GM21367 (cell line): ENCODE measurements around the gene CARM1.
"Not testable (repeated sequence)": the region's sequence is repeated elsewhere in the genome, so short reads cannot be mapped to it uniquely, and the experiment has no call there.

Source experiments
- ATAC-seq: cut with Tn5 transposase; IDR thresholded peaks from one replicate; pipeline ENCODE4 v1.9.1; 2021; ENCODE audit not compliant: unreplicated experiment

The CARM1 gene

DNA sequence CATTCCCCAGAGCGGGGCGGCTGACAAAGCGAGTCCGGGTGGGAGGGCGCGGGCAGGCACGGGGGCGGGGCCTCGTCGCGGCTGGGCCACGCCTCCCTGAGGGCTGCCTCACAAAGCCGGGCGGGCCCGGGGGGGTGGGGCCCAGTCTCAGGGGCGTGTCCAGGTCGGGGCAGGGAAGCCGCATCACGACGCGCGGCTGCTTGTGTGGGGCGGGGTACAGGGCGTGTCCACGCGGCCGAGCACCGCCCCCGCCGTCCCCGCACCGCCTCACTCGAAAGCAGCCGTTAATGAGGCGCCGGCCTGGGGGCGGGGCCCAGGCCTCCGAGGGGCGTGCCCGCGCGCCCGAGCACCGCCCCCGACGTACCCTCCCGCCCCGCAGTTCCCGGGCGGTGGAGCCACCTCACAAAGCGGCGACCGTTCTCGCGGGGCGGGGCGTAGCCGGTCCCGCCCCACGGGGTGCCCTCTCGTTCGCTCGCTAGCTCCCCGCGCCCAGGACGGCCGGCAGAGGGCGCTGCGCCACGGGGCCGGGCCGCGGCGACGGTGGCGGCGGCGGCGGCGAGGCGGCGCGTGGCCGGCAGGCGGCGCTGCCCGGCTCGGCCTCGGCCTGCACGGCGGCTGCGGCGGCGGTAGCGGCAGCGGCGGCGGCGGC lies at the start of gene CARM1:
Gene CARM1, plus strand, starts transcription at position 599 of the 649 bp plus-strand sequence. CDS start 150 bp downstream, outside the sequence.
- peak; percentile 60 for ATAC-seq

DNA sequence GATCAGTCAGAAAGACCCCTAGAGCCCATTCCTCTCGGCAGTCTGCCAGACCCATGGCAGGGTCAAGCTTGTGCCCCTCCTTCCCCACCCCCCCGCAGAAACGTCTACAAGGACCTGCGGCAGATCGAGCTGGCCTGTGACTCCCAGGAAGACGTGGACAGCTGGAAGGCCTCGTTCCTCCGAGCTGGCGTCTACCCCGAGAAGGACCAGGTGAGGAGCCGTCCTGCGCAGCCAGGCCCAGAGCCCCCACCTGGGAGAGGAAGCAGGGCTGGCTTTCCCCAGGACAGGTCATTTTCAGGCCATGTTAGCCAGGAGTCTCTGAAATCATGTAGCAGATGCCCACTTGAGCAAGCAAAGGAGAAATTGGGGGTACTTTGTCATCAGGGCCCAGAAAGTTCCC lies 47.7 kb upstream of the CARM1 start:
- ATAC-seq: no peak

DNA sequence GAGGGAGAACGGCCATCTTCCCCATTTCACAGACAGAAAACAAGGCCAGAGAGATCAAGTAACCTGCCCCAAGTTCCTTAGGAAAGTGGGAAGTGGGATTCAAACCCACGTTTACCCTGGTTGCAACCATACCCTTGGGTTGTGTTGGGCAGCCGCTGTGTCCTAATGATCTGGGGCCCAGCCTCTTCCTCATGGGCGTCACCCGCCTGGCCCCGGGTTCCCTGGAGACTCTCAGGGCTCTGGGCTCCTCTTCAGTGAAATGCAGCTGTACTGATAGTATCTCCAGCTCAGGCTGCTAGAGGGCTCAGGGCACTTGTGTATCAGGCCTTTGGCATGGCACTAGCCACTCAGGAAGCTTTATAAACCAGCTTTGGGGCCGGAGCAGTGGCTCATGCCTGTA lies 45.1 kb upstream of the CARM1 start:
- no peak for ATAC-seq

DNA sequence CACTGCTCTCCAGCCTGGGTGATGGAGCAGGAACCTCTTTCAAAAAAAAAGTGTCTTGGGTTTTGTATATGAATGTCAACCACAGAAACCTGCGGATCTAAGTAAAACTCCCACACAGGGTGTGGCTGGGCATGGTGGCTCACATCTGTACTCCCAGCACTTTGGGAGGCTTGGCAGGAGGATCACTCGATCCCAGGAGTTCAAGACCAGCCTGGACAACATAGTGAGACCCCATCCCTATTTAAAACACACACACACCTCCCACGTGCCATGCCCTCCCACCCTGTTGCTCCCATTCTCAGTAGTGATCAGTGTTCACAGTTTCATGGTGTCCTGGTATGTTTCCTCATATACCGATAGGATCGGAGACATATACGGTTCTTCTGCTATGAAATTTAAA lies 44.5 kb upstream of the CARM1 start:
- ATAC-seq: no peak

DNA sequence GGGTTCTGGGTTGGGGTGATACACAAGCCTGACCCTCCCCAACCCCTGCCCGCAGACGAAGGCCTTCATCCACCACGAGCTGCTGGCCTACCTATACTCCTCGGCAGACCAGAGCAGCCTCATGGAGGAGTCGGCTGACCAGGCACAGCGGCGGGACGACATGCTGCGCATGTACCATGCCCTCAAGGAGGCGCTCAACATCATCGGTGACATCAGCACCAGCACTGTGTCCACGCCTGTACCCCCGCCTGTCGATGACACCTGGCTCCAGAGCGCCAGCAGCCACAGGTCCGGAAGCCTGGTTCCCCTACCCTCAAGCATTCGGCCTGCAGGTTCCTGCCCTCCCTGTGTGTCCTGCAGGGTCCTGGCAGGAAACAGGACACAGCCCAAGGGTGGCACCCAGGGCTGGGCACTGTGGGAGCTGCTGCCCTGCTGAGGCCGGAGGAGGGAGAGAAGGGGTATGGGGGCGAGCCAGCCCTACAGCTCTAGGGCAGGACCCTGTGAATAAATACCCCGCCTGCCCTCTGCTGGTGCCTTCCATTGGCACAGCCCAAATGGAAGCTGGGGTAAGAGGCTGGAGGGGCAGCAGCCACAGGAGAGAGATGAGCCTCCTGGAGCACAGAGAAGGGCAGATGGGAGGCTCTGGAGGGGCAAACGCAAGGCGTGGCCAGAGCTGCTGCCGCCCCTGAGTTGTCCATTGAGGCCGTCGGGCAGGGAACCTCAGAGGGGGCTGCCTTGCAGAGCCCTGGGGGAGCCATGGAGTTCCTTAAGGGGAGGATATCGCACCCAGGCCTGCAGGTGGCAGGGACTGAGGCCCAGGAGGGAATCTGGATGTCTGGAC lies 42.2 kb upstream of the CARM1 start:
- no peak for ATAC-seq

DNA sequence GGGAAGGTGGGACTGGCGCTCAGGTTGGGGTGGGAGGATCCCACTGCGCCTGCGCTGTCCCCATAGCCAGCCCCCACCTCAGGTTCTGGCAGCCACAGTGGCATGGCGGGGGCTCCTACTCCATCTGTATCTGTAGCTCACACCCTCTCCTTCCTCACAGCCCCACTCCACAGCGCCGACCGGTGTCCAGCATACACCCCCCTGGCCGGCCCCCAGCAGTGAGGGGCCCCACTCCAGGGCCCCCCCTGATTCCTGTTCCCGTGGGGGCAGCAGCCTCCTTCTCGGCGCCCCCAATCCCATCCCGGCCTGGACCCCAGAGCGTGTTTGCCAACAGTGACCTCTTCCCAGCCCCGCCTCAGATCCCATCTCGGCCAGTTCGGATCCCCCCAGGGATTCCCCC lies 41.4 kb upstream of the CARM1 start:
- ATAC-seq: no peak

DNA sequence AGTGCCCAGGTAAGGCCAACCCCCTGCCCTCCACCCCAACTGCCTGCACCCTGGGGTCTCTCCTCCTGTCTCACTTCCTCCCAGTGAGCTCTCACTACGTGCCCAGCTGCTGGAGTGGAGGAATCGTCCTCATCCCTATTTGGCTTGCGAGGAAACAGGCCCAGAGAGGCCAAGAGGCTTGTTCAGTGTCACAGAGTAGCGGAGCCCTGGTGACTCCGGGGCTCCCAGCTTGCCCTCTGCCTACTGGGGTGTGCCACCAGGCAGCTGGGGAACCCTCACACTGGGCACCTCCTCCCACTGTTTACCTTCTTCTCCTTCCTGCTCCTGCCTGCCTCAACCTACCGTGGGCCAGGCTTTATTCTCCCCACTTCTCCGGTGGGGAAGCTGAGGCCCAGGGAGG lies 41.0 kb upstream of the CARM1 start:
- no peak for ATAC-seq

DNA sequence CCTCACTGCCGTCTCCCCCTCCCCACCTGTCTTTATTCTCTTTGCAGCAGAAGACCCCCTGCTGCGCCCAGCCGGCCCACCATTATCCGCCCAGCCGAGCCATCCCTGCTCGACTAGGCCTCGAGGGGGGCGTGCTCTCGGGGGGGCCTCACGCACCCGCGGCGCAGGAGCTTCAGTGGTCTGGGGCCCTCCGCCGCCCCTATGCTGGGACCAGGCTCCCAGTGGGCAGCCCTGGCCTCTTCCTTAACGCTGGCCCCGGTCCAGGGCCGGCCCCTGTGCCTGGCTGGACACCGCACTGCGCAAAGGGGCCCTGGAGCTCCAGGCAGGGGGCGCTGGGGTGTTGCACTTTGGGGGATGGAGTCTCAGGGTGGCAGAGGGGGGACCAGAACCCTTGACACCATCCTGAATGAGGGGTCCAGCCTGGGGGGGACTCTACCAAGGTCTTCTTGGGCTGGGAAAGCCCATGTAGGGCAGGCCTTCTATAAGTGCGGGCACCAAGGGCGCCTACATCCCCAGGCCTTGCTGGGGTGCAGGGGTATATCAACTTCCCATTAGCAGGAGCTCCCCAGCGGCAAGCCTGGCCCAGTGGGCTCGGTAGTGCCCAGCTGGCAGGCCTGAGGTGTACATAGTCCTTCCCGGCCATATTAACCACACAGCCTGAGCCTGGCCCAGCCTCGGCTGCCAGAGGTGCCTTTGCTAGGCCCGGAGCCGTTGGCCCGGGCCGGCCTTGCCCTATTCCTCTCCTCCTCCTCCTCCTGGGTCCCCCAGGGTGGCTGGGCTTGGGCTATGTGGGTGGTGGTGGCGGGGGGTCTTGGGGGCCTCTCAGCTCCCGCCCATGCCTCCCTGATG lies 40.2 kb upstream of the CARM1 start:
- ATAC-seq: no peak

DNA sequence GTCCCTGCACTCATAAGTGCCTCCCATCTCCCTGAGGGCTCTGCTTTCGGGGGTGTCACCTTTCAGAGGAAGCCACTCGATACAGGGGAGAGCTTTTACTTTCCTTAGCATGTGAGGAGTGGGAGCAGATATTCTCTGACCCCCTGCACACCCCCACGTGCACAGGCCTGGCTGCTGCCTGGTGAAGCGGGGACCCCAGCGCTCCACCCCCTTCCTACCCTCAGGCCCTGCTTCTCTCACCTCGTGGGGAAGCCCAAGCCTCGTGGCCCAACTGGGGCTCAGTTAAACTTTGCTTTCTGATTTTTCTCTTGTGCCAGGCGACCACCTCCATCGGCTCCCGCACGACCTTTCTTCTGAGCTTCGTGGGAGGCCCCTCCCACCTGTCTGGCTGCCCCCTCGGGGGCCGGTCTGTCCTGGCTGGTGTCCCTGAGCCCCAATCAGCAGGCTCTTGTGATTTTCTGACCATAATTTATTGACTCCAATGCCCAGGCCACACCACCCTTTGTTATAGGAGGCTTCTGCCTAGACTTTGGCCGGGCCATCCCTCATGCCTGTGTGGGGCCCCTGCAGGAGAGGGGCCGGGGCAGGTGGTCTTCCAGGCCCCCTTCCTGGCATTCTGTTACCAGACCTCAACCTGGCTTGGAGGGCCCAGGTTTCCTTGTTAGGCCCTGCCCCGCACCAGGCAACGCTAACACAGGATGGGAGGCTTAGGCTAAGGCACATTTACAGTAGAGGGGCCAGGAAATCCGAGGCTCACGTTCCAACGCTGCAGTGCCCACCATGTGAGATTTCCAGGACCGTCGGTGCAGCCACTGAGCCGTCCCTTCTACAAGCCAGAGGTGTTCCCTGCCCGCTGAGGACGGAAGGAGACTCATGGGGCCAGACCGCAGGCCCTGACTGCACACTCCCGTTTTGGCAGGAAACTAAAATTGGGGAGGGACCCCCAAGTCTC lies 39.1 kb upstream of the CARM1 start:
- ATAC-seq: no peak

DNA sequence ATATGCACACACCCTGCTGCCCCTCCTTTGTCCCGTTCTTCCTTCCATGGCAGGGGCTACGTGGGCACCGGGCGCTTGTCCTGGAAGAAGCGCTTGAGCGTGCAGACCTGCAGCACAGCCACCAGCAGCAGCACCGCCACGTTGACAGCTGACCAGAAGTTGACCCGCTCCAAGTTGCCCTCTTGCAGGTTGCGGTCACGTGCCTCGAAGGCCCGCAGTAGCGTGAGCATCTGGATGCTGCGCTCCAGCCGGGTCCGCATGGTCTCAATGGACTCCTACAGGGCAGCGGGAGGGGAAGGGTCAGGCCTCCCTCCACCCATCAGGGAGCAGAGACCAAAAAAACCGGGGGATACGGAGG lies 38.4 kb upstream of the CARM1 start:
- ATAC-seq: no peak

DNA sequence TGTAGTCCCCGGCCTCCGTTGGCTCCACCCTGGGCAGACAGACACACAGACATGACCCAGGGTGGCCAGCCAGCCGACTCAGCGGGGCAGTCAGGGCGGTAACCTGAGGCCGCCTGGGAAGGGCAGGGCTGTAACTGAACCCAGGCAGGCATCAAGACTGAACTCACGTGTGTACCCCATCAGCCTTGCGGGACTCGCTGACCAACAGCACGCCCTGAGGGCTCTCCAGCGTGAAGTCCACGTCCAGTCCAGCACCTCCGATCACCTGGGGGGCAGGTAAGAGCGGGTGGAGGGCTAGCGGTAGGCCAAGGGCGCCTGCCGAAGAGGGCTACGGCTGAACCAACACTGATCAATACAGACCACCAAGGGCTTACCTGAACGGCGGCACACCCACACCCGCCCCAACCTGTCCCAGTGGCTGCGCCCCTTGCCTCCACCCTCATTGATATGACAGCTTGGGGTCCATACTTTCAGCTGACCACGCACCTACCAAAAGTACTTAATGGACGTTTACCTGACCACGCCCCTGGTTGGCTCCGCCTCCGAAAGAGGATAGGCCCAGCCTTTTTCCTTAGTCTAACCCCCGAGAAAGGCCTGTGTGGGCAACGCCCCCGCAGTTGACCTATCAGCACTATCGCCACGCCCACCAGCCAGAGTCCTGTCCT lies 36.1 kb upstream of the CARM1 start:
- no peak for ATAC-seq

DNA sequence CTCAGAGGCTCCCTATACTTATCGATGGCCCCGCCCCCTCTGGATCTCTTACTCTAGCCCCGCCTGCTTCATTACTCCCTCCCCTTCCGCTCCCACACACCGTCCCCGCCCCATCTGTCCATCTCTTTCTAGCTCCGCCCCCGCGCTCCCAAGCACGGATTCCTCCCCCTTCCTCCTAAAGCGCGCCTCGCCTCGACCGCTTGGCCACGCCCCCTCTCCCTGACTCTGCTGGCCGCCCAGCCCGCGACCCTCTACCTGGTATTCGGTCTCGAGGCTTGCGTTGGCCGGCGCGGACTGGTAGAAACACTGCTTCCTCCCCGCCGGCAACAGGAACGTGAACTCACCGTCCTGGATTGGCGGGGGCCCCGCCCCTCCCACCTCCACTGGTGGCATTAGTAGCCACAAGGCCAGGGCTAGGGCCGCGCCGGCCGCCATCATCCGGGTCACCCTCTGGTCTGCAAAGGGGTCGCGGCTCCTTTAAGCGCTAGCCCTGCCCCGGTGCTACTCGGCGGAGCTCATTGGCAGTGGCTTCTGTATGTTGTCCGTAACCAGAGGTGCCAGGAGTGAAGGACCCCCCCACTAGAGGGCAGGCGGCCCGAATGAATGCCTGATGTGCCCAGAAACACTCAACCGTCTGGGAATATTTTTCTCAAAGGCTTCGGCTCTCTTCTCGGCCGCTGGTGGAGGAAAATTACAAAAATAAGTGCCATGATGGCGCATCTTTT lies 35.4 kb upstream of the CARM1 start, which contains the start of gene TMED1:
Gene TMED1, minus strand, starts transcription at position 459 of the 725 bp plus-strand sequence. Its CDS starts 21 bp downstream, at position 438.
- peak; percentile 59 for ATAC-seq

DNA sequence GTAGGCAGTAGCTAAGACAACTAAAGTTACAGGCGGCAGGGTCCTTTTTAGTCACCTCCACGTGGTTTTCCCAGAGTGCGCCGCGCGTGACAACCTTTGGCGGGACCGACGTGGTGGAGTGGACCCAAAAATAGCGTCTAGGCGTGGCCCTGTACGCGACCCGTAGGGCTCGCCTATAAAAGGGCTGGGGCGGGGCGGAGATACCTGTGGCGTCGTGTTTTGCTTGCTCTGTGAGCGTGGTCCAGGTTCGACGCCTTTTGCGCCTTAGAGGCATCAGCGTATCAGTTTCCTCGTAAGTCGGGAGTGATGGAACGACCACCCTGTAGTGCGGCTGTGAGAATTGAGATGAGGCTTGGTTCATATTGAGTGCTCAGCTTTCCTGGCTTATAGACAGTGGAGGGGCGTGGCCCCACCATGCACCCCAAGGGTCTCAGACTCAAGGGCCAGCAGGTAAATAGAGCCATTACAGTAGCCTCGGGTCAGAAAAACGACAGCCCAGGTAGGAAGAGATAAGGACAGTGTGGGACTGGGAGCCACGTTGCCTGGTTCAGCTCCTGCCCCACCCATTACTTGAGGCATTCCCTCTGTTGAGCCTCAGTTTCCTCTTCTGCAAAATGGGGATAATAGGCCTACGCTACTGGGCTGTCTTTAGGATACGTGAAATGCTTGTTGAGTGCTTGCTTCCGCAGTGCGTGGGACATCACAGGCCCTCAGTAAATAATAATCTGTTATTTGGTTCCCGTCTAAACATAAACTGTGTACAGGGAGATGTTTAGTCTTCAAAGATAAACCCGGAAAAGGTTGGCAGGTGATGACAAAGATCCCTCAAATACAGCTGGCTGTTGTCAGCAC lies 34.6 kb upstream of the CARM1 start:
- no peak for ATAC-seq

DNA sequence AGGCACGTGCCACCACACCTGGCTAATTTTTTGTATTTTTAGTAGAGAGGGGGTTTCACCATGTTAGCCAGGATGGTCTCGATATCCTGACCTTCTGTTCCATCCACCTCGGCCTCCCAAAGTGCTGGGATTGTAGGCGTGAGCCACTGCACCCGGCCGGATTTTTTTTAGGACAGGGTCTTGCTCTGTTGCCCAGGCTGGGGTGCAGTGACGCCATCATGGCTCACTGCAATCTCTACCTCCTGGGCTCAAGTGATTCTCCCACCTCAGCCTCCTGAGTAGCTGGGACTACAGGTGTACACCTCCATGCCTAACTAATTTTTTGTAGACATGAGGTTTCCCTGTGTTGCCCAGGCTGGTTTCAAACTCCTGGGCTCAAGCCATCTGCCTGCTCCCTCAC lies 33.7 kb upstream of the CARM1 start:
- not testable (repeated sequence) for ATAC-seq

DNA sequence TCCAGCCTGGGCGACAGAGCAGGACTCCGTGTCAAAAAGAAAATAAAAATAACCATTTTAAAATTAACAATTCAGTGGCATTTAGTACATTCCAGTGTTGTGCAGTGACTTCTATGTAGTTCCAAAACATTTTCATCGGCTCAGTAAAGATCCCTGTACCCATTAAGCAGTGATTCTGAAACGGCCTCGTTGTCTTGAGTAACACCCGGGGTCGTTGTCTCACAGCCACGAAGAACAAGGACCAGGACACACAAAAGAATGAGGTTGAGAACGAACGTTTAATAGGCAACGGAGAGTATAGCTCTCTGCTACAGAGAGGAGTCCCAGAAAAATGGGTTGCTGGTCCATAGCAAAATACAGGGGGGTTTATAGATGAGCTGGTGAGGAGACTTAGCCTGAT lies 33.0 kb upstream of the CARM1 start:
- no peak for ATAC-seq

DNA sequence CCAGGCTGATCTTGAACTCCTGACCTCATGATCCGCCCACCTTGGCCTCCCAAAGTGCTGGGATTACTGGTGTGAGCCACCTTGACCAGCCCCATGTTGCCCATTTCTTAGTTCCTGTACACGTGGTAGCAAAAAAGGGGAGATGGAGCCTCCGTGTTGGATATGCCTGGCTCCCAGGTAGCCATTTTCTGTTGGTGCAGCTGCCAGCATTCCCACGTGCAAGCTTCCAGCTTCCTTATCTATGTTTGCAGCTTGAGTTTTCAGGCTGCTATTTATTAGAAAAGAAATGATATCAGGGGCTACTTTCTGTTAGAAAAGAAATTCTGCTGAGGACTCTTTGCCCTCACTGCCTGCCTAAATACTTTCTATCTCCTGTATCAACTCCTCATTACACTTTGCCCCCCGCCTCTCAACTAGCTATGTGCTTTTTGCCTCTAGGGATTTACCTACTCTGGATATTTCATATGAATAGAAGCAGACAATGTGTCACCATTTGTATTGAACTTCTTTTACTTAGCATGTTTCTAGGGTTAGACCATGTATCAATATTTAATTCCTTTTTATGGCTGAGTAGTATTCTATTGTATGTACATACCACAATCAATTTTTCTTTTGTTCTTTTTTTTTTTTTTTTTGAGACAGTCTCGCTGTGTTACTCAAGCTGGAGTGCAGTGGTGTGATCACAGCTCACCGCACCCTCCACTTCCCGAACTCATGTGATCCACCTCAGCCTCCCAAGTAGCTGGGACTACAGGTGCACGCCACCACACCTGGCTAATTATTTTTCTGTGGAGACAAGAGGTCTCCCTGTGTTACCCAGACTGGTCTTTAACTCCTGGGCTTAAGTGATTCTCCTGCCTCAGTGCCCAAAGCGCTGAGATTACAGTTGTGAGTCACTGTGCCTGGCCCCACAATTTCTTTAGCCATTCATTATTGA lies 32.0 kb upstream of the CARM1 start:
- ATAC-seq: no peak

DNA sequence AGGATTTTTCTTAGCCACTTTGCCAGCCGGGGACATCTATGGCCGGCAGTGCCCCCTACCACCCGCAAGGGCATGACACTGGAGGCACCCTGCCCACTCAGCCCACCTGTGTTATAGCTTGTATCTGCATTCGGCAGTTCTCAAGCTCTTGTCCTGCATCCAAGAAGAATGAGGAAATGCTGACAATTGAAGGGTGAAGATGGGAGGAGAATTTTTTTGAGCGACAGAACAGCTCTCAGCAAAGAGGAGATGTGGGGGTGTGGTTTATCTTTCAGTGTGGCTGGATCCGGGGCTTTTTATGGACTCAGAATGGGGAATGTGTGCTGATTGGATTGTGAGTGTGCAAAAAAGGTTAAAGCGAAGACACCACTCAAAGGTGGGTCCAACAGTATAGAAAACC lies 28.6 kb upstream of the CARM1 start:
- ATAC-seq: no peak
